DOHH2 (cell line): ENCODE measurements around the gene FNDC3A.

Source experiments
- H3F3A ChIP-seq: fragments of 200-600 bp; sonication (generic), shearing (Covaris generic); 2 replicates; pipeline ENCODE4 v1.6.0; 2016; ENCODE audit warnings: antibody characterized with exemption, mild to moderate bottlenecking; ENCODE audit not compliant: control insufficient read depth, insufficient read depth
- H3K27ac ChIP-seq: fragments of 200-600 bp; sonication (generic); 2 replicates; pipeline ENCODE4 v1.5.1; 2014; ENCODE audit warnings: low read depth, mild to moderate bottlenecking, low read length, moderate library complexity
- H3K27me3 ChIP-seq: fragments of 200-600 bp; sonication (generic); 2 replicates; pipeline ENCODE4 v1.6.1; 2014; ENCODE audit warnings: mild to moderate bottlenecking, low read length, mixed read lengths; ENCODE audit not compliant: control insufficient read depth
- H3K36me3 ChIP-seq: fragments of 200-600 bp; sonication (generic); 2 replicates; pipeline ENCODE4 v1.6.1; 2014; ENCODE audit warnings: mild to moderate bottlenecking, low read length, moderate library complexity, mixed read lengths; ENCODE audit not compliant: control insufficient read depth
- H3K4me1 ChIP-seq: fragments of 200-600 bp; sonication (generic); 2 replicates; pipeline ENCODE4 v1.6.1; 2014; ENCODE audit warnings: mild to moderate bottlenecking, low read length, mixed read lengths; ENCODE audit not compliant: control insufficient read depth
- H3K4me2 ChIP-seq: fragments of 200-600 bp; sonication (generic); 2 replicates; pipeline ENCODE4 v1.6.0; 2014; ENCODE audit warnings: mild to moderate bottlenecking, low read length, moderate library complexity
- H3K4me3 ChIP-seq: fragments of 200-600 bp; sonication (generic); 2 replicates; pipeline ENCODE4 v1.5.1; 2014; ENCODE audit warnings: mild to moderate bottlenecking, low read length, mixed read lengths
- H3K79me2 ChIP-seq: fragments of 200-600 bp; sonication (generic); 2 replicates; pipeline ENCODE4 v1.6.1; 2014; ENCODE audit warnings: mild to moderate bottlenecking, low read length, mixed read lengths; ENCODE audit not compliant: control insufficient read depth
- H3K9me2 ChIP-seq: fragments of 200-600 bp; sonication (generic); replicated peaks from 2 replicates; pipeline ENCODE4 v1.6.1; 2014; ENCODE audit warnings: mild to moderate bottlenecking, low read length, mixed read lengths; ENCODE audit not compliant: control insufficient read depth
- H3K9me3 ChIP-seq: fragments of 200-600 bp; sonication (generic); 2 replicates; pipeline ENCODE4 v1.6.1; 2014; ENCODE audit warnings: antibody characterized with exemption, low read length, mixed read lengths; ENCODE audit not compliant: control insufficient read depth, insufficient read depth
- H4K20me1 ChIP-seq: fragments of 200-600 bp; sonication (generic); 2 replicates; pipeline ENCODE4 v1.6.0; 2014; ENCODE audit warnings: low read depth, mild to moderate bottlenecking, antibody characterized with exemption, low read length, moderate library complexity; ENCODE audit not compliant: control insufficient read depth, insufficient read depth
- EZH2phosphoT487 ChIP-seq: fragments of 200-600 bp; sonication (generic); IDR thresholded peaks from 2 replicates; pipeline ENCODE4 v1.6.1; 2017; ENCODE audit warnings: borderline replicate concordance, mild to moderate bottlenecking, antibody characterized with exemption, low read length, moderate library complexity, mixed read lengths
- TF ChIP-seq, protein P1 (sequence below): fragments of 200-600 bp; sonication (generic); IDR thresholded peaks from one replicate; pipeline ENCODE4 v1.5.1; 2014; ENCODE audit warnings: antibody characterized with exemption, mild to moderate bottlenecking, low read depth, low read length; ENCODE audit not compliant: poor library complexity, severe bottlenecking

Gene FNDC3A

DNA sequence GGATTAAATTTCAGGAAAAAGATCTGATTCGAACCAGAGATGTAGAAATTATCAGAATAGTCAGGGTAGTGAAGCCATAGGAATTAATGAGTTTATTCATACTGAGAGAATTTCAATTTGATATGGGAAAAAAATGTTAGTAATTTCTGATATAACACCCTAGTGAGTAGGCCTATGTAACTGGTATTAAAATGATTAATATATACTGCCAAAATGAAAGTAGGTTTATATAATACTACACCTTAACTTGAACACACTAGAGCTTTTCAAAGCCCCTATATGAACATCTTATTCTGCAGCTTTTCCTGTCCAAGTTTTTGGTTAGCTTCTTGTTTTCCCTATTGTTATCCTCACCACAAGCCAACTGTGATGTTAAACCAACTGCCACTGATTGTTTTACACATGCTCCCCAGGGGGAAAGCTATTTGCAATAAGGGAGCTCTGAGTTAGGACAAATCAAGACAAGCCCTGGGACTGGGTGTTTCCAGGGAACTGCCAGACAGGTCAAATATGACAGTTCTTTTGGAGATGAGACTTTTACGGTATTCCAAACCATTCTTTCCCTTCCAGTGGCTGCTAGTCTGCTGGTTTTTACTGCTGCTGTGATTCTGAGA lies 45.3 kb downstream of the FNDC3A start:
- Histone ChIP-seq H3K4me3 (no peak overlapping the region), H3K4me1 (no peaks in the 10 kb centered on the region), H3K4me2 (no peak overlapping the region), H3K79me2 (no peaks in the 10 kb centered on the region), H3K27ac (no peak overlapping the region), H3K27me3 (no peaks in the 10 kb centered on the region), H3K36me3 (no peaks in the 10 kb centered on the region), H3F3A (no peaks in the 10 kb centered on the region), H4K20me1 (no peaks in the 10 kb centered on the region), H3K9me2 (no peaks in the 10 kb centered on the region), H3K9me3 (no peaks in the 10 kb centered on the region)
- TF ChIP-seq, protein P1, sequence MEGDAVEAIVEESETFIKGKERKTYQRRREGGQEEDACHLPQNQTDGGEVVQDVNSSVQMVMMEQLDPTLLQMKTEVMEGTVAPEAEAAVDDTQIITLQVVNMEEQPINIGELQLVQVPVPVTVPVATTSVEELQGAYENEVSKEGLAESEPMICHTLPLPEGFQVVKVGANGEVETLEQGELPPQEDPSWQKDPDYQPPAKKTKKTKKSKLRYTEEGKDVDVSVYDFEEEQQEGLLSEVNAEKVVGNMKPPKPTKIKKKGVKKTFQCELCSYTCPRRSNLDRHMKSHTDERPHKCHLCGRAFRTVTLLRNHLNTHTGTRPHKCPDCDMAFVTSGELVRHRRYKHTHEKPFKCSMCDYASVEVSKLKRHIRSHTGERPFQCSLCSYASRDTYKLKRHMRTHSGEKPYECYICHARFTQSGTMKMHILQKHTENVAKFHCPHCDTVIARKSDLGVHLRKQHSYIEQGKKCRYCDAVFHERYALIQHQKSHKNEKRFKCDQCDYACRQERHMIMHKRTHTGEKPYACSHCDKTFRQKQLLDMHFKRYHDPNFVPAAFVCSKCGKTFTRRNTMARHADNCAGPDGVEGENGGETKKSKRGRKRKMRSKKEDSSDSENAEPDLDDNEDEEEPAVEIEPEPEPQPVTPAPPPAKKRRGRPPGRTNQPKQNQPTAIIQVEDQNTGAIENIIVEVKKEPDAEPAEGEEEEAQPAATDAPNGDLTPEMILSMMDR, result no peak
- TF ChIP-seq EZH2phosphoT487, result no peak

DNA sequence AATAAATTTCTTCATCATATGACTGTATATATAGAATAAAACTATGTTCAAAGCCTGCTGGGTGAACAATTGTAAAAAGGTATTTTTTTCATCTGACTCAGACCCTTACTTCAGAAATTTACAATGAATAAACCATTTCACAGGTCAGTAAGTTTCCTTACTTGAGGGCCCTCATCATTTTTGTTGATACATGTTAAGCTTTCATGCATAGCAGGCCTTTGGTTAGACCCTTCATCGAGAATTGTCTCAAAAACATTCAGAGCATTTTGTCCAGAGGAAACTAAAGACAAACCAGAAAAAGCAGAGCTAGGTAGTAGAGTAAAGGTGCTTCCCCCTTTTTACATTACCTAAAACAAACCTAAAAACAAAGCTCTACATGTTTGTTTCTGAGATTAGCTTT lies 46.2 kb downstream of the FNDC3A start:
- Histone ChIP-seq H3K36me3 (no peaks in the 10 kb centered on the region), H3K4me1 (no peaks in the 10 kb centered on the region), H3F3A (no peaks in the 10 kb centered on the region), H3K27me3 (no peaks in the 10 kb centered on the region), H3K27ac (no peak overlapping the region), H3K9me2 (no peaks in the 10 kb centered on the region), H3K9me3 (no peaks in the 10 kb centered on the region), H3K4me3 (no peak overlapping the region), H3K4me2 (no peak overlapping the region), H3K79me2 (no peaks in the 10 kb centered on the region), H4K20me1 (no peaks in the 10 kb centered on the region)
- TF ChIP-seq, protein P1, result no peak
- TF ChIP-seq EZH2phosphoT487, result no peak

DNA sequence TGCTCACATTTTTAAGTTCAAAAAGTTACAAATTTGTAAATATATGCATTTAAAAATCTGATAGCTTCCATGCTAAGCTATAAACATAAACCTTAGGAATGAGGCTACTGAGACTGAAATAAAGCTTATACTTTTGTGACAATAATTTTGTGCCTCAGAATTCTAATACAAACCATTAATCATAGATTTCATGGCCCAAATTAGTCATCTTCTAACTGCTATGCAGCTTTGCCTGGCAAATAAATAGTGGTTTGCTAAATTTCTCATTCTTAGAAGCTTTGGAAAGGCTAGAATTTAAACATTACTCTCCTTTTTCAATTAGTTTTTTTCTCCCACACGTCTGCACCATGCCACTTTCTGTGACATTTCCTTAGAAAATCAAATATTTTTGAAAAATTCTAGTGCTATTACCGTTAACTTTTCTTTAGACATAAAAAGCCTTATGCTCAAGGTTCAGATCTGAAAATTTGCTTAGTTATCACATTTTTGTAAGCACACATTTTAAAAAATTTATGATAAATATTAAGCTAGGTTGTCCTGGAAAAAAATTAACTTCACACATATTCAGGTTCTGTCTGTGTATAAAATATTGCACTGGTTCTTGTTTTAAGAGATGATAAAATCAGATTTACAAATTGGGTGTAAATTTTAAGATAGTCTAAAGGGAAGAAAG lies 46.9 kb downstream of the FNDC3A start:
- TF ChIP-seq, protein P1, result no peak
- TF ChIP-seq EZH2phosphoT487, result no peak
- Histone ChIP-seq H3F3A (no peaks in the 10 kb centered on the region), H3K4me3 (no peak overlapping the region), H3K9me3 (no peaks in the 10 kb centered on the region), H3K27ac (no peak overlapping the region), H3K9me2 (no peaks in the 10 kb centered on the region), H3K79me2 (no peaks in the 10 kb centered on the region), H4K20me1 (no peaks in the 10 kb centered on the region), H3K27me3 (no peaks in the 10 kb centered on the region), H3K4me1 (no peaks in the 10 kb centered on the region), H3K36me3 (no peaks in the 10 kb centered on the region), H3K4me2 (no peak overlapping the region)
